Measurements from ENCODE around the gene UGT2A1.

Gene UGT2A1

DNA sequence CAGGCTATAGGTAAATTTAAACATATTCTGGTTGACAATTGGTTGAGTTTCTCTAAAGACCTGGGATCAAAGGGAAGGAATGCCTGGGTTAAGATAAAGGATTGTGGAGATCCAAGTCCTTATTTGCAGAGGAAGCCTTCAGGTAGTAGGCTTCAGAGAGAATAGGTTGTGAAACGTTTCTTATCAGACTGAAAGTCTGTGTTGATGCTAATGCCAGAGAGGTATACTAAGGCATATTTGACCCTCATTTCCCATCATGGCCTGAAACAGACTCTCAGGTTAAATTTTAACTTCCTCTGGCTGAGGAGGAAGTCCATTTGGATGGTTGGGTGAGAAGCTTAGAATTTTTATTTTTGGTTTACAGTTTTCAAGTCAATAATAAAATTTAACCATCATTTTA, 61.7 kb downstream of the UGT2A1 start:
- no peak for DNase-seq (ENCODE audit: low read depth in 1 of 2, low spot score in 1 of 2)

DNA sequence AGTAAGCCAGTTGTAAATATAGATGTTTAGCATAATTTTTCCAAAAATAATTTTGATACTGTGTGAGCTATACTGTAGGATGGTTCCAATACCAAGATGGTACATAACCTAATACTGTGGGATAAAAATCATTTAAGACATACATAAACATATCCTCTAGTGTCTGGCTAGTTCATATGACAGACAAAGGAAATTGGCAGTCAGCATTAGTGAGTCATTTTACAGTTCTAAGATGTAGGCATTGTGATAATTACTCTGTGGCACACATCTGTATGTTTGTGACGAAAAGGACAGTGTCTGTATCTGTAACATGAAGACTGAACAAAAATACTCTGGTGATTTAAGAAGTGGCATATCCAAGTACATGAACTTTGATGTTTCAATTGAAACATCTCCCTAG, 63.2 kb downstream of the UGT2A1 start:
- DNase-seq (ENCODE audit: low read depth in 1 of 2, low spot score in 1 of 2) = no peak

DNA sequence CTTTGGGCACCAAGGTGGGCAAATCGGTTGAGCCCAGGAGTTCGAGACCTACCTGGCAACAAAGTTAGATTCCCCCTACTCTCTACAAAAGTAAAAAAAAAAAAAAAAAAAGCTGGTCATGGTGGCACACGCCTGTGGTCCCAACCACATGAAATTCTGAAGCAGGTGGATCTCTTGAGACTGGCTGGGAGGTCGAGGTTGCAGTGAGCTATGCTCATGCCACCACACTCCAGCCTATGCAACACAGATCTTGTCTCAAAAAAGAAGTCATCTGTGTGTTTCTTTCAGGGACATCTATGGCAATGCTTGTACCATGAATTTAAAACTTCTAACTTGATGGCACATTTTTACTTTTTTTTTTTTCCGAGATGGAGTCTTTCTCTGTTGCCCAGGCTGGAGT, 68.9 kb downstream of the UGT2A1 start:
- DNase-seq (ENCODE audit: low read depth in 1 of 2, low spot score in 1 of 2) = no peak

DNA sequence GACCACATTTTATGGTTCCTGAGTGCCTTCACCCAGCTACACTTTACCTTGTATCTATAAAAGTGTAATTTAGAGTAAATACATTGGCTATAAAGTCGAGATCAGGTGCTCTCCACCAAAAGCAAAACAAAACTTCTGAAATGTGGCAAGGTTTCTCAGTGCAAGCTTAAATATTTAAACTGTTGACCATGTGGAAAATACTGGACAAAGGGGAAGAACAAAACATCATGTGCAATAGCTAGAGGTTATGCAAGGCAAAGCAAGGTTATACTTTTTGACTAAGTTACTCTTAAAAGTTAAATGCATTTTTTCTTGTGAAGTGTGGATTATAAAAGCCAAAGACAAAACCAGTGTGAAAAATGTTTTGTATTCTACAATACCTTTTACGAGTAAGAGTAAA, 69.5 kb downstream of the UGT2A1 start:
- DNase-seq (ENCODE audit: low read depth in 1 of 2, low spot score in 1 of 2) = no peak

DNA sequence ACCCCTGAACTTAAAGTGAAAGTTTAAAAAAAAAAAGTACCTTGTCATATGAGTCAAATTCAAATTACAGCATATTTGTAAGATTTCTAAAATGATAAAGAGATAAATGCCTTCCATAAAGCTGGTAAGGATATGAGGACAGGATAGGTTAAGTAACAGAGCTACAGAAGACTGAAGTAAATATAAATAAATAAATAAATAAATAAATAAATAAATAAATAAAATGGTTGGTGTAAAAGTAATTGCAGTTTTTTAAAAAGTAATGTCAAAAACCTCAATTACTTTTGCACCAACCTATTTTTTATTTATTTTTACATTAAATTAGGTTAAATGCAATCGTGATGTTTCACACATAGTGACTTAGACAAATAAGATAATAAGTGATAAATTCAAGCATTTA, 75.8 kb downstream of the UGT2A1 start:
- no peak for DNase-seq (ENCODE audit: low read depth in 1 of 2, low spot score in 1 of 2)

DNA sequence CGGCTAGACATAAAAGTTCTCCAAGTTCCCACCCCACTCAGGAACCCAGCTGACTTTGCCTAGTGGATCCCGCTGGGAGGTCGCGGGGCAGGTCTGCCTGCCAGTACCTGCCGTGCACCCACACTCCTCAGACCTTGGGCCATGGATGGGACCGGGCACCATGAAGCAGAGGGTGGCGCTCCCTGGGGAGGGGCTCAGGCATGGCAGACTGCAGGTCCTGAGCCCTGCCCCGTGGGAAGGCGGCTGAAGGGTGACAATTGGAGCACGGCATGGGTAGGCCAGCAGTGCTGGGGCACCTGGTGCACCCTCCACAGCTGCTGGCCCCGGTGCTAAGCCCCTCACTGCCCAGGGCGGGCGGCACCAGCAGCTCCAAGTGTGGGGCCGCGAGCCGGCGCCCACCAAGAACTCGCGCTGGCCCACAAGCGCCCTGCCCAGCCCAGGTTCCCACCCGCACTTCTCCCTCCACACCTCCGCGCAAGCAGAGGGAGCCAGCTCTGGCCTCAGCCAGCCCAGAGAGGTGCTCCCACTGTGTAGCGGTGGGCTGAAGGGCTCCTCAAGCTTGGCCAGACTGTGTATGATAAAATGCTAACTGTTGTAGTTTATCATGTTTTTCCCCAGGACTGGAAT, 76.7 kb downstream of the UGT2A1 start:
- DNase-seq (ENCODE audit: low read depth in 1 of 2, low spot score in 1 of 2) = no peak

DNA sequence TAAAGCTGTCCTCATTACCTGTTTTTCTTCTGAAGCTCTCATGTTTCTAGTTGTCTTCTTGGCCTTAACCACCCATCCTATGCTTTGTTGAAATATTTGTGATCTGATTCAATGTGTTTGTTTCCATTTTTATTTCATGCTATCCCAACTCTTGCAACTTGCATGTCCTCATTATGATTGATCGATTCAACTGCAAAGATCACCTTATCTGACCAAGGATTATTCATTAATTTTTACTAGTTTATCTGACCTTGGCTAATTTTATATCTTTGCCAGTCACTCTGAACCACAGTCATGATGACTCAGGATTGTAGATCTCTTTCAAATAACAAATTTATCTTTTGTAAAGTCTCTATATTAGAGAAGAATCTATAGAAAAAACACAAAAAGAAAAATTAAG, 84.3 kb downstream of the UGT2A1 start:
- DNase-seq (ENCODE audit: low read depth in 1 of 2, low spot score in 1 of 2) = no peak

DNA sequence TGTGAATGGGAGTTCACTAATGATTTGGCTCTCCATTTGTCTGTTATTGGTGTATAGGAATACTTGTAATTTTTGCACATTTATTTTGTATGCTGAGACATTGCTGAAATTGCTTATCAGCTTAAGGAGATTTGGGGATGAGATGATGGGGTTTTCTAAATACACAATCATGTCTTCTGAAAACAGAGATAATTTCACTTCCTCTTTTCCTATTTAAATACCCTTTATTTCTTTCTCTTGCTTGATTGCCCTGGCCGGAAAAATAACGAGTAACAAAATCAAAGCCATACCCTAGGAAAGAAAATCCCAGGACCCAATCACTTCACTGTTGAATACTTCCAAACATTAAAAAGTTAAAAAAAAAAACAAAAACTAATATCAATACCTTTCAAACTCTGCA, 89.6 kb downstream of the UGT2A1 start:
- DNase-seq (ENCODE audit: low read depth in 1 of 2, low spot score in 1 of 2) = no peak

DNA sequence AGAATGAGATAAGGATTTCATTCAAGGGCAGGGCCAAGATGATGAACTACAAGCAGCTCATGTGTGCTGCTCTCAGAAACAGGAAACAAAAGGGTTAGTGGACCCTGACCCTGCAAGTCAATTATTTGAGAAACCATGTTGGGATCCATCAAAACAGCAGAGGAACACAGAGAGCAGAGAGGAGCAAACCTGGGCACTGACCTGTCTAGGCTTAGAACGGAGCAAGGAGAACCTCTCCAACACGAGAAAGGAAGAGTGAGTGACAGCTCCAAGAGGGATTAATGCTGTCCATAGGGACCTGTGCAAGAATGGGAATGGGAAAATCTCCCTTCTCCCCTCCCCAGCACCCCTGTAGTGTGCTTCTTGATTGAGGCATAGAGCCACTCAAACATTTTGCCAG, 103.4 kb downstream of the UGT2A1 start:
- no peak for DNase-seq (ENCODE audit: low read depth in 1 of 2, low spot score in 1 of 2)

DNA sequence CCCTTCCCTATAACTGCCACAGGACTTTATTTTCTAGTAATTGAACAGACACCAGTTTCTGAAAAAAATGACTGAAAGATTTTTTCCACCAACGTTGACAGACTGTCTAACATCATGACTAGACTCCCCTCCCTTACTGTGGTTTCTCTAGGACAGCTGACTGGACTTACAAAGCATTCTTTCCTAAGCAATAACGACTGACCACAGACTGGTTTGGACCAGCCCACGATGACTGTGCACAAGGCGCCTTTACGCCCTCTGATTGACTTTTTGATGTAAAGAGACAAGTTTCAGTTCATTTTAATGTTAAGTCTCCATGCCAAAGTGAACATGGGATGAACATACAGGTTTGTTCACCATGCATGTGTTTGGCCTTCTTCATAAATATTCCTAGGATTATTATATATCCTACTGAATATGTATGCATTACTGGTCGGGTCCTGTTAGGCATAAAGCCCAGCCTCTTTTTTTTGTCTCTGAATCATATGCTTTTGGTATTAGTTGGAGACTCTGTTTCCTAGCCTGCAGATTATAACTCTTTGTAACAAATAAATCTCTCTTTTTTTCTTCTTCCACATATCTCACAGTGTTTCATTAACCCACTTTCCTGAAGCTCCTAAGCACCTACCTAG, 106.8 kb downstream of the UGT2A1 start:
- DNase-seq (ENCODE audit: low read depth in 1 of 2, low spot score in 1 of 2) = no peak

Measured in activated CD4-positive, alpha-beta T cell treated with anti-CD3 and anti-CD28 coated beads, Interleukin-2, amount 50 U/mL, for 24 hours (primary cell).